SK-N-SH (cell line): ENCODE results near the gene NIN. TPM values are rescaled to one million over a fixed set of nuclear protein-coding genes. Genes with fewer than 3 reads are reported as not detected.
A peak's percentile ranks its signal among the peaks of the same experiment; 100 is the strongest.

Experiments
- CTCF ChIA-PET: fragments of 300-600, 350-600 bp; formaldehyde crosslinking; extraction: SDS; loops from one replicate; lab custom pipeline; 2021; lab: Yijun Ruan, JAX
- POLR2A ChIA-PET: fragments of 350-600 bp; sonication (Branson Sonifier 250); formaldehyde crosslinking; extraction: SDS; loops from one replicate; lab custom pipeline; 2020; ENCODE audit warnings: antibody characterized with exemption, inconsistent platforms; lab: Yijun Ruan, JAX
- DNase-seq: peaks from one replicate; pipeline ENCODE4 v3.0.0; 2012
- H2AFZ ChIP-seq: fragments of 200-600 bp; sonication (generic); 2 replicates; pipeline ENCODE4 v1.8.1; 2016; ENCODE audit warnings: antibody characterized with exemption, mild to moderate bottlenecking, low read depth
- H3F3A ChIP-seq: fragments of 200-600 bp; sonication (generic); replicated peaks from 2 replicates; pipeline ENCODE3; 2016; ENCODE audit warnings: antibody characterized with exemption, mild to moderate bottlenecking; ENCODE audit not compliant: insufficient read depth
- H3K27ac ChIP-seq, 2 experiments: fragments of 200-500 bp in 1 of 2; fragments of 200-600 bp in 1 of 2; sonication (Bioruptor generic) in 1 of 2; sonication (generic), shearing (Covaris generic) in 1 of 2; 2 replicates each; pipeline versions ENCODE4 v1.5.1 to v1.6.1; 2014 to 2016; ENCODE audit warnings: low read depth in 2 of 2, inconsistent platforms in 1 of 2, low read length in 1 of 2, mild to moderate bottlenecking in 1 of 2, mixed read lengths in 1 of 2
- H3K27me3 ChIP-seq: fragments of 200-600 bp; sonication (generic), shearing (Covaris generic); 2 replicates; pipeline ENCODE4 v1.6.1; 2016; ENCODE audit warnings: mixed run types; ENCODE audit not compliant: insufficient read depth
- H3K36me3 ChIP-seq, 2 experiments: fragments of 200-500 bp in 1 of 2; fragments of 200-600 bp in 1 of 2; sonication (Bioruptor generic) in 1 of 2; sonication (generic) in 1 of 2; replicated peaks in 1 of 2; 2 replicates each; pipeline versions ENCODE3 to v1.5.1; 2014 to 2016; ENCODE audit warnings: low read length in 1 of 2, mild to moderate bottlenecking in 1 of 2; ENCODE audit not compliant: insufficient read depth in 2 of 2, control insufficient read depth in 1 of 2
- H3K4me1 ChIP-seq, 2 experiments: fragments of 200-500 bp in 1 of 2; fragments of 200-600 bp in 1 of 2; sonication (Bioruptor generic) in 1 of 2; sonication (generic), shearing (Covaris generic) in 1 of 2; 2 replicates each; pipeline versions ENCODE4 v1.5.1 to v1.6.1; 2014 to 2016; ENCODE audit warnings: low read depth in 1 of 2, low read length in 1 of 2, mixed run types in 1 of 2; ENCODE audit not compliant: insufficient read depth in 2 of 2, control insufficient read depth in 1 of 2
- H3K4me2 ChIP-seq: fragments of 200-600 bp; sonication (generic), shearing (Covaris generic); 2 replicates; pipeline ENCODE4 v1.6.1; 2017; ENCODE audit warnings: mixed run types
- H3K4me3 ChIP-seq, 2 experiments: fragments of 200-500 bp in 1 of 2; fragments of 200-600 bp in 1 of 2; sonication (Bioruptor generic) in 1 of 2; sonication (generic), shearing (Covaris generic) in 1 of 2; 2 replicates each; pipeline versions ENCODE4 v1.5.1 to v1.8.1; 2014 to 2016; ENCODE audit warnings: low read depth in 2 of 2, inconsistent platforms in 1 of 2, low read length in 1 of 2, mild to moderate bottlenecking in 1 of 2, mixed read lengths in 1 of 2, moderate library complexity in 1 of 2
- H3K79me2 ChIP-seq: fragments of 200-600 bp; sonication (generic); 2 replicates; pipeline ENCODE4 v1.8.1; 2017; ENCODE audit warnings: mild to moderate bottlenecking; ENCODE audit not compliant: insufficient read depth
- H3K9ac ChIP-seq: fragments of 200-600 bp; sonication (generic); 2 replicates; pipeline ENCODE4 v1.6.1; 2017; ENCODE audit warnings: mixed run types
- H3K9me2 ChIP-seq: fragments of 200-600 bp; sonication (generic); 2 replicates; pipeline ENCODE4 v1.6.1; 2017; ENCODE audit warnings: mixed run types
- H3K9me3 ChIP-seq: fragments of 200-600 bp; sonication (generic); 2 replicates; pipeline ENCODE4 v1.6.1; 2017; ENCODE audit warnings: mixed run types, mild to moderate bottlenecking, moderate library complexity
- H4K20me1 ChIP-seq: fragments of 200-600 bp; sonication (generic); 2 replicates; pipeline ENCODE4 v1.6.1; 2017; ENCODE audit warnings: mild to moderate bottlenecking, mixed run types; ENCODE audit not compliant: insufficient read depth
- CHD2 ChIP-seq: fragments of 150-350 bp; IDR thresholded peaks from 2 replicates; pipeline ENCODE4 v1.6.1; 2018; ENCODE audit warnings: low read length; ENCODE audit not compliant: partially characterized antibody
- CTCF ChIP-seq: fragments of 200-600 bp; sonication (generic); IDR thresholded peaks from 2 replicates; pipeline ENCODE4 v1.6.1; 2017; ENCODE audit warnings: antibody characterized with exemption, mild to moderate bottlenecking, moderate library complexity
- ELF1 ChIP-seq: IDR thresholded peaks from 2 replicates; pipeline ENCODE4 v1.4.0; 2012
- EZH2phosphoT487 ChIP-seq: fragments of 200-600 bp; sonication (generic); IDR thresholded peaks from 2 replicates; pipeline ENCODE4 v1.6.1; 2017; ENCODE audit warnings: low read depth, mixed run types, mild to moderate bottlenecking, antibody characterized with exemption, moderate library complexity, borderline replicate concordance
- FOXM1 ChIP-seq: IDR thresholded peaks from 2 replicates; pipeline ENCODE4 v1.4.0; 2012; ENCODE audit warnings: low read depth, mild to moderate bottlenecking
- GABPA ChIP-seq: IDR thresholded peaks from 2 replicates; pipeline ENCODE4 v1.4.0; 2012; ENCODE audit warnings: low read depth, mild to moderate bottlenecking
- GATA2 ChIP-seq: sonication (generic); formaldehyde crosslinking; IDR thresholded peaks from 2 replicates; pipeline ENCODE4 v1.5.0; 2020; ENCODE audit warnings: mild to moderate bottlenecking, missing genetic modification reagents
- JUND ChIP-seq: IDR thresholded peaks from 2 replicates; pipeline ENCODE4 v1.4.0; 2012
- MAX ChIP-seq: IDR thresholded peaks from 2 replicates; pipeline ENCODE4 v1.4.0; 2012; ENCODE audit warnings: low read depth
- MXI1 ChIP-seq: IDR thresholded peaks from 2 replicates; pipeline ENCODE4 v1.6.1; 2012; ENCODE audit warnings: mild to moderate bottlenecking, low read depth, low read length, improper control_type of control experiment
- NFIC ChIP-seq: IDR thresholded peaks from 2 replicates; pipeline ENCODE4 v1.4.0; 2012; ENCODE audit warnings: borderline replicate concordance
- POLR2AphosphoS5 ChIP-seq: IDR thresholded peaks from 2 replicates; pipeline ENCODE4 v1.6.1; 2012; ENCODE audit warnings: low read depth, low read length
- RCOR1 ChIP-seq: fragments of 150-350 bp; IDR thresholded peaks from 2 replicates; pipeline ENCODE4 v1.6.1; 2017; ENCODE audit warnings: antibody characterized with exemption, low read length
- RFX5 ChIP-seq: IDR thresholded peaks from 2 replicates; pipeline ENCODE4 v1.6.1; 2012; ENCODE audit warnings: mild to moderate bottlenecking, improper control_type of control experiment, low read length
- RXRA ChIP-seq: IDR thresholded peaks from 2 replicates; pipeline ENCODE4 v1.4.0; 2012; ENCODE audit warnings: low read depth, mild to moderate bottlenecking, borderline replicate concordance
- SIN3A ChIP-seq: IDR thresholded peaks from 2 replicates; pipeline ENCODE4 v1.6.1; 2012; ENCODE audit warnings: low read depth, mild to moderate bottlenecking, low read length, moderate library complexity, borderline replicate concordance
- TAF1 ChIP-seq: IDR thresholded peaks from 2 replicates; pipeline ENCODE4 v1.6.1; 2012; ENCODE audit warnings: low read depth, mild to moderate bottlenecking, low read length, moderate library complexity, borderline replicate concordance
- WGBS: methylation state at CpG from one replicate; pipeline ENCODE4 v1.1.6; 2017; ENCODE audit warnings: low lambda C conversion rate; 5-methylcytosine and 5-hydroxymethylcytosine counted together
- polyA plus RNA-seq, 3 experiments: library from polyadenylated mRNA; depleted of rRNA; stranded (reverse); fragments of >200 nt; gene quantifications; 2 replicates each; pipeline ENCODE4 v1.2.3, GENCODE V29; 2012
- TF ChIP-seq, protein P1 (sequence below): IDR thresholded peaks from 2 replicates; pipeline ENCODE4; 2012
- TF ChIP-seq, protein P2 (sequence below): fragments of 150-350 bp; IDR thresholded peaks from 2 replicates; pipeline ENCODE4 v1.6.1; 2016; ENCODE audit warnings: mild to moderate bottlenecking, low read depth, low read length

NIN gene
- polyA plus RNA-seq, 1 of the 3 experiments (the other 2 are of a cell fraction): 10.0 TPM

- CTCF ChIA-PET: no interaction called here
- POLR2A ChIA-PET: no interaction called here
Observed at GRCh38 chr14:50855558-50855957, 24.6 kb upstream of the NIN start.

GRCh38 chr14:50854521-50854920 lies 23.6 kb upstream of the NIN start:
- H3K9me3 ChIP-seq: no peaks in the 10 kb centered on the region
- no peak for TF ChIP-seq RCOR1
- no peak for TF ChIP-seq JUND
- TF ChIP-seq CTCF: no peak
- no peak for TF ChIP-seq NFIC
- no peak for TF ChIP-seq POLR2AphosphoS5
- no peak for TF ChIP-seq EZH2phosphoT487
- TF ChIP-seq, protein P1, sequence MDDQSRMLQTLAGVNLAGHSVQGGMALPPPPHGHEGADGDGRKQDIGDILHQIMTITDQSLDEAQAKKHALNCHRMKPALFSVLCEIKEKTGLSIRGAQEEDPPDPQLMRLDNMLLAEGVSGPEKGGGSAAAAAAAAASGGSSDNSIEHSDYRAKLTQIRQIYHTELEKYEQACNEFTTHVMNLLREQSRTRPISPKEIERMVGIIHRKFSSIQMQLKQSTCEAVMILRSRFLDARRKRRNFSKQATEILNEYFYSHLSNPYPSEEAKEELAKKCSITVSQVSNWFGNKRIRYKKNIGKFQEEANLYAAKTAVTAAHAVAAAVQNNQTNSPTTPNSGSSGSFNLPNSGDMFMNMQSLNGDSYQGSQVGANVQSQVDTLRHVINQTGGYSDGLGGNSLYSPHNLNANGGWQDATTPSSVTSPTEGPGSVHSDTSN: no peak
- TF ChIP-seq FOXM1: no peak
- no peak for TF ChIP-seq GABPA
- TF ChIP-seq MXI1: no peak
- TF ChIP-seq, protein P2, sequence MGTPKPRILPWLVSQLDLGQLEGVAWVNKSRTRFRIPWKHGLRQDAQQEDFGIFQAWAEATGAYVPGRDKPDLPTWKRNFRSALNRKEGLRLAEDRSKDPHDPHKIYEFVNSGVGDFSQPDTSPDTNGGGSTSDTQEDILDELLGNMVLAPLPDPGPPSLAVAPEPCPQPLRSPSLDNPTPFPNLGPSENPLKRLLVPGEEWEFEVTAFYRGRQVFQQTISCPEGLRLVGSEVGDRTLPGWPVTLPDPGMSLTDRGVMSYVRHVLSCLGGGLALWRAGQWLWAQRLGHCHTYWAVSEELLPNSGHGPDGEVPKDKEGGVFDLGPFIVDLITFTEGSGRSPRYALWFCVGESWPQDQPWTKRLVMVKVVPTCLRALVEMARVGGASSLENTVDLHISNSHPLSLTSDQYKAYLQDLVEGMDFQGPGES: no peak
- TF ChIP-seq ELF1: no peak
- TF ChIP-seq TAF1: no peak
- TF ChIP-seq CHD2: no peak
- no peak for TF ChIP-seq GATA2 (CRISPR knock-in tag)
- TF ChIP-seq SIN3A: no peak
- no peak for TF ChIP-seq RXRA
- no peak for TF ChIP-seq RFX5
- TF ChIP-seq MAX: no peak
- TF ChIP-seq, all 33 proteins: peak for 0
- H3K79me2 ChIP-seq: no peaks in the 10 kb centered on the region
- POLR2A ChIA-PET: no interaction called here
- H3K9ac ChIP-seq: no peak overlapping the region
- H3K4me2 ChIP-seq: no peak overlapping the region
- no peaks in the 10 kb centered on the region for H3K27me3 ChIP-seq
- no peaks in the 10 kb centered on the region for H3K36me3 ChIP-seq
- no peaks in the 10 kb centered on the region for H3F3A ChIP-seq
- no peaks in the 10 kb centered on the region for H4K20me1 ChIP-seq
- no peaks in the 10 kb centered on the region for H3K9me2 ChIP-seq
- H3K4me3 ChIP-seq: no peak overlapping the region
- no peak overlapping the region for H2AFZ ChIP-seq
- CTCF ChIA-PET: interaction anchor here (1.3 kb wide), 1 partner anchor 17 kb away, joined by 4 read pairs; the partner anchor contains the start of gene ABHD12B
- H3K27ac ChIP-seq: no peak overlapping the region
- DNase-seq: no peak
- H3K4me1 ChIP-seq: no peaks in the 10 kb centered on the region; a peak in 1 of 4 replicates
- WGBS: 89% methylated on average over 5 of the region's 5 CpGs

More at GRCh38 chr14:50855558-50855957, 24.6 kb upstream of the NIN start:
- H3K9ac ChIP-seq: no peak overlapping the region
- WGBS: 100% methylated on average over 1 of the region's 1 CpG
- H3K27ac ChIP-seq: no peak overlapping the region
- no peaks in the 10 kb centered on the region for H3K9me2 ChIP-seq
- no peak overlapping the region for H2AFZ ChIP-seq
- DNase-seq: no peak
- peaks cover 4 to 5% of the 10 kb centered on the region in 2 experiments; a peak in 2 of 4 replicates for H3K4me1 ChIP-seq
- H3F3A ChIP-seq: no peaks in the 10 kb centered on the region
- no peak overlapping the region for H3K4me2 ChIP-seq
- TF ChIP-seq CTCF (peak; percentile 18; the same call in 1 of the 2 replicates), RCOR1 (no peak)
- no peaks in the 10 kb centered on the region for H3K27me3 ChIP-seq
- no peaks in the 10 kb centered on the region for H3K9me3 ChIP-seq
- H3K4me3 ChIP-seq: no peak overlapping the region
- H3K79me2 ChIP-seq: no peaks in the 10 kb centered on the region
- no peaks in the 10 kb centered on the region for H4K20me1 ChIP-seq
- no peaks in the 10 kb centered on the region for H3K36me3 ChIP-seq
